GM12875 (cell line): ENCODE data around the gene NXT1.

Source experiments
- H3K4me3 ChIP-seq: one replicate; pipeline ENCODE4 v1.5.1; 2011; ENCODE audit warnings: low read depth, low read length, control low read depth
- TF ChIP-seq, protein P1 (sequence below): IDR thresholded peaks from 2 replicates; pipeline ENCODE4 v1.5.1; 2011; ENCODE audit warnings: low read depth, mild to moderate bottlenecking, control low read depth, inconsistent platforms, low read length, moderate library complexity, borderline replicate concordance; ENCODE audit not compliant: insufficient read depth

The NXT1 gene

DNA sequence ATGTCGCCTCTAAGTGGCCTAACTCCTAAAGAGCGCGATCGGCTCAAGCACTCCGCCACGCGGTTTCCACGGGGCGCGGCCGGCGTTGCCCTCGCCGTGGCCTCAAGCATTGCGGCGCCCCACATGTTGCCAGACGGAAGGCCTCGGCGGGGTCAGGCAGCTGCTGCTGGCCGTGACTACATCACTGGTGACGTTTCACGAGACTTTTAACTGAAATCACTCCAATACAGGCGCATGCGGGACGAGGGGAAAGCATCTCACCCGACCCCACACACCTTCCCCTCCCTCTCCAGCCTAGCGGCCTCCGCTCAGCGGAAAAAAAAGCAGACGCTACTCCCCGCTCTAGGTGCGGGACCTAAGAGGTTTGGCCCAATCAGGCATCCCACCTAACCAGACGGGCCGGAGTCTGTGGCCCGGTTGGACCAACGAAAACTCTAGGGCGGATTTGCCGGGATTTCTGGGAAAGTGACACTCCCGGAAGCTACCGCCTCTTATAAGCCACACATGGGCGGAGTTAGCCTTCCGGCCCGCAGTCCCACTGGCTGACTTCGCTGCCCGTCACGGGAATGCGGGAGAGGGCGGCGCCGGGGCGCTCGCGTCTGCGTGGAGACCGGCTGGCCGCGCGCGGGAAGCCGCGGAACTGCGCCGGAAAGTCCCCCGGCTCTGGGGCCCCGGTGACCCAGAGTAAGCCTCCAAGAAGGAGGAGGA is at the start of gene NXT1:
NXT1 (plus strand) TSS at position 596 of the 708 bp plus-strand sequence. CDS start 3,251 bp downstream, outside the sequence.
- TF ChIP-seq, protein P1, sequence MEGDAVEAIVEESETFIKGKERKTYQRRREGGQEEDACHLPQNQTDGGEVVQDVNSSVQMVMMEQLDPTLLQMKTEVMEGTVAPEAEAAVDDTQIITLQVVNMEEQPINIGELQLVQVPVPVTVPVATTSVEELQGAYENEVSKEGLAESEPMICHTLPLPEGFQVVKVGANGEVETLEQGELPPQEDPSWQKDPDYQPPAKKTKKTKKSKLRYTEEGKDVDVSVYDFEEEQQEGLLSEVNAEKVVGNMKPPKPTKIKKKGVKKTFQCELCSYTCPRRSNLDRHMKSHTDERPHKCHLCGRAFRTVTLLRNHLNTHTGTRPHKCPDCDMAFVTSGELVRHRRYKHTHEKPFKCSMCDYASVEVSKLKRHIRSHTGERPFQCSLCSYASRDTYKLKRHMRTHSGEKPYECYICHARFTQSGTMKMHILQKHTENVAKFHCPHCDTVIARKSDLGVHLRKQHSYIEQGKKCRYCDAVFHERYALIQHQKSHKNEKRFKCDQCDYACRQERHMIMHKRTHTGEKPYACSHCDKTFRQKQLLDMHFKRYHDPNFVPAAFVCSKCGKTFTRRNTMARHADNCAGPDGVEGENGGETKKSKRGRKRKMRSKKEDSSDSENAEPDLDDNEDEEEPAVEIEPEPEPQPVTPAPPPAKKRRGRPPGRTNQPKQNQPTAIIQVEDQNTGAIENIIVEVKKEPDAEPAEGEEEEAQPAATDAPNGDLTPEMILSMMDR: 0 out of 2 replicates have a peak, but pooled peaks have one; percentile 4
- H3K4me3 ChIP-seq: peak within 1 kb of the TSS; percentile 82

DNA sequence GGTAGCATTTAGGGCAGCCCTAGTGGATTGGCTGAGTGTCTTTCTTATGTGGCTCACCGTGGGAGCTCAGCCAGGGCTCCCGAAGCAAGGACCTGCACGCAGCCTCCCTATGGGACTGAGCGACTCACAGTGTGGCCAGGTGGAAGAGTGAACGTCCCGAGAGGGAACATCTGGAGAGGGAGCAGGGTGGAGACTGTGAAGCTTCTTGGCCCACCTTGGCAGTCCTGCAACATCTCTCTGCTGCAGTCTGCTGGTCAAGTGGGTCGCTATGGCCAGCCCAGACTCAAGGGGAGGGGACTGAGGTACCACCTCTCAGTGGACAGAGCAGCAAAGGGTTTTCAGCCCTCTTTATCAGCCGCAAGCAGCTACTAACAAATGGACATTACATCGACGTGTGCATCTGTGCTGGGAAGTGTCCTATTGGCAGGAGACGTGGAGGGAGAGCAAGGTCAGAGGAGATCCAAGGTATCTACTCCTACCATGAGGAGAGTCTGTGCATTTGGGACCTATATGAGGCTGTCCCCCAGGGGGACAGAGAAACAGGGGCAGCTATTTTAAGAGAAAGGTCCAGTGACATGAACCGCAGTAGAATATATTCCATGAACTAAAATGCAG is 49.0 kb upstream of the NXT1 start:
- TF ChIP-seq, protein P1: no peak
- H3K4me3 ChIP-seq: no peak overlapping the region

DNA sequence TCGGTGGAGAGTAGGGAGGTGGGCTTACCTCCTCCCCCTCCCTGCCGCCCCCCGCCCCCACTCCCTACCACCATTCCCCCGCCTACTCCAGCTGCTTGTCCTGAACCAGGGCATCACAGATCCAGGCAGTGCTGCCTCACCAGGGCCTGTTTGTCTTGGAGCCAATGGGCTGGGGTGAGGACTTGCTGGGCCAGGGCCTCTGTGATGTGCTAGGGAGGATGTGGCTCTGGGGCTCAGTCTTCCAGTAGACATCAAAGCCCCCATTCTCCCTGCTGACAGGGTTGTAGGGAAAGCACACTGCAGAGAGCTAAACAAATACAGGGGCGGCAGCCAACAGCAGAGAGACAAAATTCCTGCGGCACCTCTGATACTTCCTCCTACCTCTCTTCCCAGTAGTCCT is 48.2 kb upstream of the NXT1 start:
- no peak overlapping the region for H3K4me3 ChIP-seq
- TF ChIP-seq, protein P1: no peak

DNA sequence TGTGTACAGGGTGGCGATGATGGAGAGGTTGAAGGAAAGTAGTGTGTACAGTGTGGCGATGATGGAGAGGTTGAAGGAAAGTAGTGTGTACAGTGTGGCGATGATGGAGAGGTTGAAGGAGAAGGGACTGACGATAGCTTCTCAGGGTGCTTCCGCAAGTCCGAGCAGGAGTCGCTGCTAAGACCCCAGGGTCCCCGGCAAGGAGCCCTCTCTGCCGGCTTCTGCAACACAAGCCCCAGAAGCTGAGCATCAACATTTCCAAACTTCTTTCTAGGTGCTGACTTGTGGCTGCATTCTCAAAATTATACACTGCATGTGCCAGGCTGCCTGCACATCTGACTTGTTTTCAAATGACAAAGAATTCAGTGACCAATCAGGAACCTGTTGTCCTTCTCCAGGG is 47.8 kb upstream of the NXT1 start:
- H3K4me3 ChIP-seq: no peak overlapping the region
- TF ChIP-seq, protein P1: no peak

DNA sequence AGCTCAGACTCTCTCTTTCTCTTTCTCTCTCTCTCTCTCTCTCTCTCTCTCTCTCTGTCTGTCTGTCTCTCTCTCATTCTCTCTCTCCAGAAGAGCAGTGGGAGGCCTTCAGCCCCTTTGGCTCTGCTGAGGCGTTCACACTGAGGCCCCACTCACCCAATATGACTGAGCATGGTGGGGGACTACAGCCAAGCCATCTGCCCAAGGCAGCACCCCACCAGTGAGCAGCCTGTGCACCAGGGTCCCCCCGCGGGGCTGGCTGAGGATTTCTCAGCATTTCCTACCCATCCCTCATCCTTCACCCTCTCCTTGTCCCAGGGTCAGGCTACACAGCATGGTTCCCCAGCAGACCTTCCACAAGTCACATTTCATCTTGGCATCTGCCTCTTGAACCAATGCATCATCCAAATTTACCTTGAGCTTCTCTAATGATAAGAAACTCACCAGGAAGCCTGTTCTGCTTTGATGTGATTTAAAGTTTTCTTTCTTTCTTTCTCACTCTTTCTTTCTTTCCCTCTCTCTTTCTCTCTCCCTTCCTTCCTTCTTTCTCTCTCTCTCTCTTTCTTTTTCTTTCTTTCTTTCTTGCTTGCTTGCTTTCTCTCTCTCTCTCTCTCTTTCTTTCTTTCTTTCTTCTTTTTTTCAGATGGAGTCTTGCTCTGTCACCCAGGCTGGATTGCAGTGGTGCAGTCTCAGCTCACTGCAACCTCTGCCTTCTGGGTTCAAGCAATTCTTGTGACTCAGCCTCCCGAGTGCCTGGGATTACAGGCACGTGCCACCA is 47.1 kb upstream of the NXT1 start:
- no peak overlapping the region for H3K4me3 ChIP-seq
- TF ChIP-seq, protein P1: no peak

DNA sequence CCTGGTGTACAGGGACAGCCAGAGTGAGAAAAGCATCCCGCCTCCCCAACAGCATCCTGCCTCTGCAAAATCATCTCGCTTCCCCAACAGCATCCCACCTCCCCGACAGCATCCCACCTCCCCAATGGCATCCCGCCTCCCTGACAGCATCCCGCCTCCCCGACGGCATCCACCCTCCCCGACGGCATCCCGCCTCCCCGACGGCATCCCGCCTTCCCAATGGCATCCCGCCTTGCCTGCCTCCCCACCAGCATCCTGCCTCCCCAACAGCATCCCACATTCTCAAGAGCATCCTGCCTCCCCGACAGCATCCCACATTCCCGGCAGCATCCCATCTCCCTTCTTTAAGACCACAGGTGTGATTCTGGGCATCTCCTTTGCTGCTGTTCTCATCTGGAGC is 46.0 kb upstream of the NXT1 start:
- no peak overlapping the region for H3K4me3 ChIP-seq
- TF ChIP-seq, protein P1: no peak
